Astrocyte (in vitro differentiated cells and primary cell): ENCODE measurements around the gene ATP10A.

Source experiments
- EZH2 ChIP-seq: IDR thresholded peaks from 2 replicates; pipeline ENCODE4 v1.6.1; 2012; ENCODE audit warnings: mild to moderate bottlenecking, low read length, inconsistent platforms; ENCODE audit not compliant: insufficient read depth
- TF ChIP-seq, protein P1 (sequence below): IDR thresholded peaks from 2 replicates; pipeline ENCODE4 v1.5.1; 2011; ENCODE audit warnings: low read depth, mild to moderate bottlenecking, inconsistent platforms, low read length, moderate library complexity; ENCODE audit not compliant: insufficient read depth

DNA sequence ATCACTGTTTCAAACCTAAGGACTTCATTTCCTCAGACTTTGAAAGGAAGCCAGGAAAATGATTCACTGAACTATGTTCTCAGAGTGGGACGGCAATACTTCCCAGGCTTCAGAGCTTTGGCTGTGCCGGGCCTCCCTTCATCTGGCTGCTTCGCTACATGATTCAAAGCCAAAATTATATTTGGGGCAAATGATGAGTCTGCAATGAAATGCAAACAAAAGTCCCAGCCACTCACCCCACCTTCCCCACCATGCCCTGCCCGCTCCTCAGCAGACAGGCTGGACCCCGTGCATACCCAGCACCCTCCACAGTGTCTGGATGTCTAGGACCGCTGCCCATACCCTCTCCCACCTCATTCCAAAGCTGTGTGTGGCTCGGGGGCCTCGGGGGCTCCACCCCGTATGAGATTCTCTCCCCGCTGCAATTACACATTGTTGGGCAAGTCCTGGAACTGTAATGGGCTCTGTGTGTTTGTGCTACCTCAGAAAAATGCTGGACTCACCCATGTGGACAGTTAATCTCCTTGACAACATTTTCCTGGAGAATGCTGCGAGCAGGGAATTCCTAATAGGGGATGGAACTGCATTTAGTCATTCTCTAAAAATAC is 32.2 kb downstream of the ATP10A start:
- TF ChIP-seq, protein P1, sequence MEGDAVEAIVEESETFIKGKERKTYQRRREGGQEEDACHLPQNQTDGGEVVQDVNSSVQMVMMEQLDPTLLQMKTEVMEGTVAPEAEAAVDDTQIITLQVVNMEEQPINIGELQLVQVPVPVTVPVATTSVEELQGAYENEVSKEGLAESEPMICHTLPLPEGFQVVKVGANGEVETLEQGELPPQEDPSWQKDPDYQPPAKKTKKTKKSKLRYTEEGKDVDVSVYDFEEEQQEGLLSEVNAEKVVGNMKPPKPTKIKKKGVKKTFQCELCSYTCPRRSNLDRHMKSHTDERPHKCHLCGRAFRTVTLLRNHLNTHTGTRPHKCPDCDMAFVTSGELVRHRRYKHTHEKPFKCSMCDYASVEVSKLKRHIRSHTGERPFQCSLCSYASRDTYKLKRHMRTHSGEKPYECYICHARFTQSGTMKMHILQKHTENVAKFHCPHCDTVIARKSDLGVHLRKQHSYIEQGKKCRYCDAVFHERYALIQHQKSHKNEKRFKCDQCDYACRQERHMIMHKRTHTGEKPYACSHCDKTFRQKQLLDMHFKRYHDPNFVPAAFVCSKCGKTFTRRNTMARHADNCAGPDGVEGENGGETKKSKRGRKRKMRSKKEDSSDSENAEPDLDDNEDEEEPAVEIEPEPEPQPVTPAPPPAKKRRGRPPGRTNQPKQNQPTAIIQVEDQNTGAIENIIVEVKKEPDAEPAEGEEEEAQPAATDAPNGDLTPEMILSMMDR, result no peak
- no peak for TF ChIP-seq EZH2
